ENCODE results near the gene RAB22A. TPM values are rescaled to one million over a fixed set of nuclear protein-coding genes. Genes with fewer than 3 reads are reported as not detected.
A peak's percentile ranks its signal among the peaks of the same experiment; 100 is the strongest.
"Not testable (repeated sequence)": the region's sequence is repeated elsewhere in the genome, so short reads cannot be mapped to it uniquely, and the experiment has no call there.

RAB22A gene
- total RNA-seq, 1 donor from 2014 or later, result 17.4 TPM

- H3K4me3 Mint-ChIP-seq, result no peak overlapping the region
- no peak for DNase-seq
- H3K27me3 Mint-ChIP-seq, result no peaks in the 10 kb centered on the region
- H3K27ac Mint-ChIP-seq, result no peak overlapping the region
- no peaks in the 10 kb centered on the region for H3K9me3 Mint-ChIP-seq
- H3K4me1 Mint-ChIP-seq, result peaks cover 31% of the 10 kb centered on the region
- intact Hi-C loops (cut with micrococcal nuclease), result no loop called here
- peaks cover 2% of the 10 kb centered on the region for H3K36me3 Mint-ChIP-seq (ENCODE audit: low read depth)
Measured at GRCh38 chr20:58406422-58407001, 97.0 kb downstream of the RAB22A start.

DNA sequence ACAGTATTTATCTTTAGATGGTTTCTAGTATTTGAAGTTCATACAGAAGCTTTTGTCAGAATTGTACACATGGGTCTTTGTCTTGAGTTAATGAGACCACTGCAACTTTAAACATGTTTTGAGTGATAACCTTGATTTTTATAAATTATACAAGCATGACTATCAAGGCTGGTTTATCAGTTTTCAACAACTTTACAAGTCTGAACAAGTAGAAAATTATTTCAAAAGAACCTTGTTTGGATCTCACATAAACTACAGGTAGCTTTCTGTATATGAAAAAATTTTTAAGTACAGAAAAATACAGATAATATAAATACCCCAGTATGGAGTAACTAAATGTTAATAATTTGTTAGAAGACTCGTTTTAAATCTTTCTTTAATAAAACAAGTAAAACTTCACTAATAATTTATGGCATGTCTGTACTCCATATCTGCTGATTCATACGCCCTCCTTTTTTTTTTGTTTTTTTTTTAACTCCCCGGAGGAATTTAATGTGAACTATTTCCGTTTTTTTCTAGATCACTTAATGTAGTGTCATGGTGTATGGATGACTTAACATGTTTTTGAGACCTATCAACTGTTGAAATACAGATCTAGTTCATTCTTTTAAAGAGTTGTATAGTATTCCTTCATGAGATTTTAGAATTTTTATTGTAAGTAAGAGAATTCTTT, 97.8 kb downstream of the RAB22A start:
- intact Hi-C loops (cut with micrococcal nuclease), result no loop called here
- H3K4me1 Mint-ChIP-seq, result peaks cover 31% of the 10 kb centered on the region
- H3K27ac Mint-ChIP-seq, result no peak overlapping the region
- DNase-seq, result no peak
- no peak overlapping the region for H3K4me3 Mint-ChIP-seq
- H3K9me3 Mint-ChIP-seq, result no peaks in the 10 kb centered on the region
- H3K27me3 Mint-ChIP-seq, result no peaks in the 10 kb centered on the region
- H3K36me3 Mint-ChIP-seq (ENCODE audit: low read depth), result peaks cover 4% of the 10 kb centered on the region

DNA sequence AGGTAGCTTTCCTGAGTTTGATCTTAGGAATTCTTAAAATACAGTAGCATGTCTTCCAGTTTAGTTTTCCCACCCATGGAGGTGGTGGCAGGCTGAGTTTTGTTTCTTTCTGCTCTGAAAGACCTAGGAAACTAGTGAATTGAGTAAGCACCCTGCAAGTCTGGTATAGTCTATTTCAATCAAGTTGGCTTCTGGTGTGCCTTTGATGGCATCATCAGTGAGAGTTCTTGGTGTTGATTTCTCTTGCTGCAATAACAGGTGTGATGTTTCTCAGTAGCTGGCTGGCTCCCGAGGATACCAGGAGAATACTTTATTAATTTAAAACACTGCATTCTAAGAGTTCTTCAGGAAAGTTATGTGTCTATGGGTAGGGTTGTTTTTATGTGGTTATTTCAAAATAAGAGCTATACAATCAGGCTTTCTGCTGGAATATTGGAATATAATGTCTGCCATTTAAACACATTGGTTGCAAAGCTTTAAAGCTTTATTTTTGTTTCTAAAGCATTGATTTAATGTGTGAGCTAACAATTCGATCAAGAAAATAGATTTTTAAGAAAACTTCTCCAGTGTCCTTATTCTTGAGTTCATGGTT, 98.5 kb downstream of the RAB22A start:
- Mint-ChIP-seq H3K4me3 (peak overlapping the region; percentile 50), H3K27me3 (no peaks in the 10 kb centered on the region), H3K9me3 (no peaks in the 10 kb centered on the region), H3K36me3 (ENCODE audit: low read depth) (peaks cover 4% of the 10 kb centered on the region), H3K4me1 (peaks cover 31% of the 10 kb centered on the region), H3K27ac (peak overlapping the region; percentile 51)
- intact Hi-C loops (cut with micrococcal nuclease), result loop anchor here (2.0 kb wide), 2 partner anchors 19 to 171 kb away; partner anchors contain the start of gene VAPB
- peak; percentile 73 for DNase-seq

GRCh38 chr20:58408603-58409246, 99.2 kb downstream of the RAB22A start:
- intact Hi-C loops (cut with micrococcal nuclease), result loop anchor here (2.0 kb wide), 2 partner anchors 20 to 172 kb away; partner anchors contain the start of gene VAPB
- H3K4me1 Mint-ChIP-seq, result peaks cover 31% of the 10 kb centered on the region
- peaks cover 4% of the 10 kb centered on the region for H3K36me3 Mint-ChIP-seq (ENCODE audit: low read depth)
- H3K4me3 Mint-ChIP-seq, result peak overlapping the region; percentile 50
- peak overlapping the region; percentile 51 for H3K27ac Mint-ChIP-seq
- no peaks in the 10 kb centered on the region for H3K27me3 Mint-ChIP-seq
- no peak for DNase-seq
- H3K9me3 Mint-ChIP-seq, result no peaks in the 10 kb centered on the region

GRCh38 chr20:58414216-58414615, 104.7 kb downstream of the RAB22A start:
- intact Hi-C loops (cut with micrococcal nuclease); H3K27ac Mint-ChIP-seq; H3K4me3 Mint-ChIP-seq; H3K27me3 Mint-ChIP-seq; DNase-seq; H3K9me3 Mint-ChIP-seq: not testable (repeated sequence)
- Mint-ChIP-seq H3K4me1 (peaks cover 27% of the 10 kb centered on the region), H3K36me3 (ENCODE audit: low read depth) (peaks cover 22% of the 10 kb centered on the region)

- peaks cover 27% of the 10 kb centered on the region for H3K36me3 Mint-ChIP-seq (ENCODE audit: low read depth)
- intact Hi-C loops (cut with micrococcal nuclease); H3K9me3 Mint-ChIP-seq; DNase-seq; H3K27me3 Mint-ChIP-seq; H3K4me3 Mint-ChIP-seq; H3K27ac Mint-ChIP-seq: not testable (repeated sequence)
- peaks cover 23% of the 10 kb centered on the region for H3K4me1 Mint-ChIP-seq
Measured at GRCh38 chr20:58414786-58415185, 105.3 kb downstream of the RAB22A start.

GRCh38 chr20:58416057-58416456, 106.5 kb downstream of the RAB22A start:
- Mint-ChIP-seq H3K4me3 (no peak overlapping the region), H3K9me3 (no peaks in the 10 kb centered on the region), H3K4me1 (peaks cover 21% of the 10 kb centered on the region), H3K36me3 (ENCODE audit: low read depth) (peaks cover 40% of the 10 kb centered on the region), H3K27ac (no peak overlapping the region), H3K27me3 (no peaks in the 10 kb centered on the region)
- DNase-seq, result no peak
- intact Hi-C loops (cut with micrococcal nuclease), result no loop called here

- no peak for DNase-seq
- intact Hi-C loops (cut with micrococcal nuclease), result no loop called here
- Mint-ChIP-seq H3K4me3 (peak overlapping the region; percentile 30), H3K9me3 (no peaks in the 10 kb centered on the region), H3K4me1 (peaks cover 21% of the 10 kb centered on the region), H3K27me3 (no peaks in the 10 kb centered on the region), H3K36me3 (ENCODE audit: low read depth) (peaks cover 45% of the 10 kb centered on the region), H3K27ac (peak overlapping the region; percentile 64)
Measured at GRCh38 chr20:58416835-58417234, 107.3 kb downstream of the RAB22A start.

Other genes starting within 250 kb of the RAB22A start
- not detected in 2 replicates for gene ANKRD60, start 81.1 kb upstream of the RAB22A start, total RNA-seq
- 35.0 and 36.5 TPM in 2 replicates for gene VAPB, start 79.5 kb downstream of the RAB22A start, total RNA-seq
- gene APCDD1L, start 205.7 kb downstream of the RAB22A start, total RNA-seq, result not detected in 2 replicates

All from activated CD4-positive, alpha-beta T cell treated with anti-CD3 and anti-CD28 coated beads, Interleukin-2, amount 10 ng/mL, durations not matched to agents 24 days and 14 days (primary cell).